ENCODE results near the gene SASH1. TPM values are rescaled to one million over a fixed set of nuclear protein-coding genes. Genes with fewer than 3 reads are reported as not detected.

Gene SASH1
- 10 to 100 TPM in 11 of 12 donors, not detected in 1; 40.5 to 57.4 (median 47.6) TPM for polyA plus RNA-seq (ENCODE audit: insufficient read length in 12 of 12)
- long read RNA-seq, donor 1, partial matches to known transcripts = 9 of 10 reads
- long read RNA-seq, donor 1, other reads (novel, unspliced or antisense) = 0 of 10 reads
- long read RNA-seq, donor 2, full-length matches to known transcripts = 1 of 23 reads
- long read RNA-seq, donor 2, partial matches to known transcripts = 22 of 23 reads
- long read RNA-seq, donor 2, other reads (novel, unspliced or antisense) = 0 of 23 reads
- long read RNA-seq, donor 3 = 0 reads
- long read RNA-seq, donor 4, full-length matches to known transcripts = 1 of 1 reads
- long read RNA-seq, donor 4, partial matches to known transcripts = 0 of 1 reads
- long read RNA-seq, donor 4, other reads (novel, unspliced or antisense) = 0 of 1 reads
- long read RNA-seq, donor 5, full-length matches to known transcripts = 1 of 1 reads
- long read RNA-seq, donor 5, partial matches to known transcripts = 0 of 1 reads
- long read RNA-seq, donor 5, other reads (novel, unspliced or antisense) = 0 of 1 reads
- long read RNA-seq, donor 6, partial matches to known transcripts = 12 of 13 reads
- long read RNA-seq, donor 6, other reads (novel, unspliced or antisense) = 0 of 13 reads
- long read RNA-seq, donor 7 = 0 reads
- long read RNA-seq, donor 8, partial matches to known transcripts = 27 of 27 reads
- long read RNA-seq, donor 8, other reads (novel, unspliced or antisense) = 0 of 27 reads
- long read RNA-seq, donor 9, partial matches to known transcripts = 5 of 5 reads
- long read RNA-seq, donor 9, other reads (novel, unspliced or antisense) = 0 of 5 reads
- long read RNA-seq, donor 10 = 0 reads
- long read RNA-seq, donor 11, full-length matches to known transcripts = 1 of 1 reads
- long read RNA-seq, donor 11, partial matches to known transcripts = 0 of 1 reads
- long read RNA-seq, donor 11, other reads (novel, unspliced or antisense) = 0 of 1 reads

GRCh38 chr6:148342350-148343046 is at the start of gene SASH1:
TSS of gene SASH1 (plus strand) at chr6:148342838. CDS start at chr6:148343068, 230 bp downstream.
- DNase-seq = peak; percentile 76

GRCh38 chr6:148293181-148293995 is 49.2 kb upstream of the SASH1 start:
- DNase-seq = no peak

- no peak for DNase-seq
Measured at GRCh38 chr6:148294059-148294458, 48.6 kb upstream of the SASH1 start.

- no peak for DNase-seq
Measured at GRCh38 chr6:148295261-148295887, 47.3 kb upstream of the SASH1 start.

- peak; percentile 82 for DNase-seq
Measured at GRCh38 chr6:148296771-148297170, 45.9 kb upstream of the SASH1 start.

GRCh38 chr6:148298683-148299082 is 44.0 kb upstream of the SASH1 start:
- DNase-seq = no peak

GRCh38 chr6:148303616-148304015 is 39.0 kb upstream of the SASH1 start:
- DNase-seq = no peak

- no peak for DNase-seq
Measured at GRCh38 chr6:148304976-148305375, 37.7 kb upstream of the SASH1 start.

GRCh38 chr6:148306286-148306685 is 36.4 kb upstream of the SASH1 start:
- DNase-seq = no peak

GRCh38 chr6:148307405-148307804 is 35.2 kb upstream of the SASH1 start:
- no peak for DNase-seq

GRCh38 chr6:148309301-148309700 is 33.3 kb upstream of the SASH1 start:
- DNase-seq = no peak

- no peak for DNase-seq
Measured at GRCh38 chr6:148311966-148312669, 30.5 kb upstream of the SASH1 start.

GRCh38 chr6:148313488-148313887 is 29.1 kb upstream of the SASH1 start:
- no peak for DNase-seq

GRCh38 chr6:148316308-148316707 is 26.3 kb upstream of the SASH1 start:
- no peak for DNase-seq

- DNase-seq = no peak
Measured at GRCh38 chr6:148317051-148317450, 25.6 kb upstream of the SASH1 start.

GRCh38 chr6:148317739-148318138 is 24.9 kb upstream of the SASH1 start:
- DNase-seq = no peak

GRCh38 chr6:148322704-148323103 is 19.9 kb upstream of the SASH1 start:
- DNase-seq = no peak

GRCh38 chr6:148323344-148323743 is 19.3 kb upstream of the SASH1 start:
- DNase-seq = no peak

GRCh38 chr6:148324297-148324985 is 18.2 kb upstream of the SASH1 start:
- DNase-seq = no peak
